WTC11 (cell line): Measurements from ENCODE around the gene HIPK2.

ENCODE experiments used
- ATF3 ChIP-seq: sonication (generic); formaldehyde crosslinking; conservative IDR thresholded peaks from 2 replicates; pipeline ENCODE4 v1.8.1; 2022; ENCODE audit warnings: mild to moderate bottlenecking, missing genetic modification reagents
- CTCF ChIP-seq: fragments of 200-600 bp; IDR thresholded peaks from 2 replicates; pipeline ENCODE4 v1.8.0; 2022; ENCODE audit warnings: antibody characterized with exemption
- MAX ChIP-seq: sonication (generic); formaldehyde crosslinking; IDR thresholded peaks from 2 replicates; pipeline ENCODE4 v1.8.0; 2022; ENCODE audit warnings: mild to moderate bottlenecking, missing genetic modification reagents
- NR3C1 ChIP-seq: sonication (generic); formaldehyde crosslinking; conservative IDR thresholded peaks from 2 replicates; pipeline ENCODE4 v1.8.1; 2023; ENCODE audit warnings: low read depth, mild to moderate bottlenecking, missing genetic modification reagents
- RELA ChIP-seq: sonication (generic); formaldehyde crosslinking; IDR thresholded peaks from 2 replicates; pipeline ENCODE4 v1.8.1; 2022; ENCODE audit warnings: missing genetic modification reagents, mild to moderate bottlenecking, borderline replicate concordance
- RORB ChIP-seq: fragments of 250-450 bp; sonication (Bioruptor Pico); IDR thresholded peaks from 2 replicates; pipeline ENCODE4 v1.9.0; 2021; ENCODE audit warnings: mild to moderate bottlenecking
- SP1 ChIP-seq: sonication (generic); formaldehyde crosslinking; conservative IDR thresholded peaks from 2 replicates; pipeline ENCODE4 v1.8.1; 2022; ENCODE audit warnings: missing genetic modification reagents
- USF2 ChIP-seq: sonication (generic); formaldehyde crosslinking; IDR thresholded peaks from 2 replicates; pipeline ENCODE4 v1.8.1; 2023; ENCODE audit warnings: mild to moderate bottlenecking, missing genetic modification reagents, moderate library complexity

DNA sequence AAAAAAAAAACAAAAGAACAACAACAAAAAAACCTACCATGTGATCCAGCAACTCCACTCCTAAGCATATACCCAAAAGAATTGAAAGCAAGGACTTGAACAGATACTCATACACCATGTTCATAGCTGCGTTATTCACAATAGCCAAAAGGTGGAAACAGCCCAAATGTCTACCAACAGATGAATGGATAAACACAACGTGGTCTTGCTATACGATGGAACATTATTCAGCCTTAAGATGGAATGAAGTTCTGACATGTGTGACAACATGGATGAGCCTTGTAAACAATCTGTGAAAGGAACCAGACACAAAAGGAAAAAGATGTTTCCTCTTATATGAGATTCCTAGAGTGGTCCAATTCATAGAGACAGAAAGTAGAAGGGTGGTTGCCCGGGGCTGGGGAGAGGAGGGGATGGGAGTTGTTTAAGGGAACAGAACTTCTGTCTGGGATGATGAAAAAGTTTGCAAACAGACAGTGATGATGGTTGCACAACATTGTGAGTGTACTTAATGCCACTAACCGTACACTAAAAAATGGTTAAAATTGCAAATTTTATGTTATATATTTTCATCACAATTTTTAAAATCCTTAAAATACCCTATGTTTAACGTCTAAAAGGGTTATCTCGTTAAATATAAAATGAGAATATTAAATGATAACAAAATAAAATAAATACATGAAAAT is 242.7 kb downstream of the HIPK2 start:
- TF ChIP-seq SP1 (CRISPR knock-in tag): no peak
- TF ChIP-seq MAX (CRISPR knock-in tag): no peak
- TF ChIP-seq RELA: no peak
- TF ChIP-seq USF2: no peak
- TF ChIP-seq RORB (CRISPR knock-in tag): no peak
- no peak for TF ChIP-seq NR3C1 (CRISPR knock-in tag)
- no peak for TF ChIP-seq CTCF
- no peak for TF ChIP-seq ATF3 (CRISPR knock-in tag)
